ENCODE results near the gene CASZ1.

DNA sequence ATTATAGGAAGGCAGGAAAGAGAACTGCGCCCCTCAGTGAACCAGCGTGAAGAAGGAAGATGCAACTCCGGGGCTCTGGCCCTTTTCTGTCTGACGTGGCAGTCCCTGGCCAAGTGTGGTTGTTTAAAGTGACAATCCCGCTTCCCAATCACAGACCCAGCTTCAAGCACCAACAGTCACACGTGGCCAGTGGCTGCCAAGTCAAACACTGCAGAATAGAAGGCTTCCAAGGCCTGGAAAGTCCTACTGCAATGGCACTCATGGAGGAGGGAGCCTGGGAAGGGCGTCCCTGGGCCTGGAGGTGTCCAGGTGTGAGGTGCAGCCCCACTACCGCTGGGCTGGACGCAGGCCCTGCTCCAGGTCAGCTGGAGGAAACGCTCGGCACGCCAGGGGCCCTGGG is 143.8 kb downstream of the CASZ1 start:
- no peak for TF ChIP-seq CTCF (IDR thresholded peaks at IDR 0.05)
- no peak for TF ChIP-seq POLR2A (IDR thresholded peaks at IDR 0.05)

All from thyroid gland (tissue), 4 donors.